Ovary (tissue), 9 donors: ENCODE data around the gene LRRC56. TPM values are rescaled to one million over a fixed set of nuclear protein-coding genes. Genes with fewer than 3 reads are reported as not detected.

ENCODE experiments used
- DNase-seq, 5 donors: peaks; one replicate each; pipeline ENCODE4 v3.0.0-alpha.2; 2019 to 2020
- H3K27ac ChIP-seq, 2 donors: fragments of 200-600 bp; one replicate each; pipeline versions ENCODE4 v1.5.1 to v1.8.0; 2019 to 2022
- H3K27me3 ChIP-seq: fragments of 200-600 bp; one replicate; pipeline ENCODE4 v1.8.0; 2022
- H3K36me3 ChIP-seq: fragments of 200-600 bp; sonication (generic); one replicate; pipeline ENCODE4 v1.5.1; 2019
- H3K4me1 ChIP-seq: one replicate; pipeline ENCODE4 v1.8.1; 2013; ENCODE audit warnings: mild to moderate bottlenecking, moderate library complexity; ENCODE audit not compliant: insufficient read depth
- H3K4me3 ChIP-seq: fragments of 200-600 bp; sonication (generic); one replicate; pipeline ENCODE4 v1.5.1; 2017
- H3K9me3 ChIP-seq, 2 donors: fragments of 200-600 bp in 1 of 2; sonication (generic) in 1 of 2; one replicate each; pipeline versions ENCODE4 v1.5.1 to v1.8.1; 2013 to 2019; ENCODE audit warnings: mild to moderate bottlenecking in 1 of 2, moderate library complexity in 1 of 2
- EP300 ChIP-seq: sonication (generic); formaldehyde crosslinking; IDR thresholded peaks from one replicate; pipeline ENCODE4 v1.6.1; 2017; ENCODE audit warnings: antibody characterized with exemption
- POLR2A ChIP-seq: fragments of 450-650 bp; IDR thresholded peaks from one replicate; pipeline ENCODE4 v1.6.1; 2017; ENCODE audit warnings: antibody characterized with exemption, mild to moderate bottlenecking, moderate library complexity
- WGBS, 3 donors: extraction: QIAGEN DNeasy Blood & Tissue Kit in 1 of 3; methylation state at CpG; one replicate each; pipeline versions ENCODE4 v1.1.5 to v1.1.7; 2013 to 2017; 5-methylcytosine and 5-hydroxymethylcytosine counted together
- intact Hi-C, 4 donors: fragments of 100-400 bp; cut with DNase I; formaldehyde crosslinking; loops; one replicate each; pipeline versions ENCODE4 v1.11.0 to v1.15.1; 2022 to 2023
- polyA plus RNA-seq, 2 donors: library from polyadenylated mRNA; stranded (reverse); fragments of 200-250 nt in 1 of 2; fragments of 350-450 nt in 1 of 2; fragmentation: Illumina TruSeq in 1 of 2; extraction: RNeasy Lipid Tissue Mini Kit (QIAGEN cat#74804) in 1 of 2; gene quantifications; one replicate each; pipeline ENCODE4 v1.2.3, GENCODE V29; 2013 to 2014
- total RNA-seq, 7 donors: library from RNA; depleted of rRNA in 2 of 7; stranded (reverse); fragments of >200 nt in 2 of 7; fragmentation: NEBNext Ultra II Directional in 3 of 7; extraction: Animal tissue kit (Norgen Biotek cat#: 25700) in 3 of 7; gene quantifications; one replicate each; pipeline versions ENCODE4 v1.1.0 to v1.2.4, GENCODE V29; 2016 to 2023
- TF ChIP-seq, protein P1 (sequence below), 3 donors: fragments of 450-650 bp in 2 of 3; fragments of 200-600 bp in 1 of 3; IDR thresholded peaks; one replicate each; pipeline versions ENCODE4 v1.5.1 to v1.8.0; 2016 to 2022; ENCODE audit warnings: antibody characterized with exemption in 3 of 3, mild to moderate bottlenecking in 1 of 3
- donor health status: DM: no; HTN: no; CAD: no; lungs with moderate emphysema.
- donor health status: DM: no; HTN: no; CAD: no.
- donor health status: Bipolar disorder and iron deficiency.
- donor health status: DM: yes; HTN: yes; CAD: no.
- donor health status: DM: no; HTN: no; CAD: no.
- donor health status: DM: yes; HTN: yes; CAD: no.

The LRRC56 gene
- total and polyA plus RNA-seq, 9 donors: 0.60 to 6.2 (median 2.0) TPM; not detected in 1

DNA sequence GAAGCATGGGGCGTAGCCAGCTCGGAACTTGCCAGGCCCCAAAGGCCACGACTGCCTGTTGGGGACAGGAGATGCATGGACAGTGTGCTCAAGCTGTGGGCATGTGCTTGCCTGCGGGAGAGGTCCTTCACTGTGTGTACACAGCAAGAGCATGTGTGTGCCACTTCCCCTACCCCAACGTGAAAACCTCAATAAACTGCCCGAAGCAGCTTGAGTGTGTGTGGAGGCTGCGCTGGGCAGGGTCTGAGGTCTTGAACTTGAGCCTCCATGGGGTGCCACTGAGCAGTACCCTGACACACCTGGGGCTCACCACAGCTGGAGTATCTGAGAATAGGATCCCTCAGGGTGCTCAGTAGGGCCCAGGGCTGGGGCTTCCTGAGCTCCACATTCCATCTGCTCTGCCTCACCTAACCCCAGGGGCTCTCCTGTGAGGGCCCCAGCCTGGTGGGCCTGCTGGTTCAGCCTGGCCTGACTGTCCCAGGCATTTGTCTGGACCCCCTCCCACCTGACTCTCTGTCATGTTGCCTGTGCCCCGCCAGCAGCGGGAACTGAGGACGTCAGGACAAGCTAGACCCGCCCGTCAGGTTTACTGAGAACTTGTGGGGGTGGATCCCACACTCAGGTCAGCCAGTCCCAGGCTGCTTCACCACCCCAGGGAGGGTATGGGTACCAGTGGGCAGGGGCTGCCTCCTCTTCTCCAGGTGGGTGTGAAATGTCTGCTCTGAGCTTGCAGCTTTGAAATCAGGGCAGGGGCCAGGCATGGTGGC is 26.7 kb downstream of the LRRC56 start:
- H3K27ac ChIP-seq: no peak overlapping the region
- H3K36me3 ChIP-seq: no peaks in the 10 kb centered on the region
- WGBS, 3 donors: 81 to 87% (median 86%) methylated on average over 11 to 12 of the region's 12 CpGs
- TF ChIP-seq EP300 (no peak), POLR2A (no peak)
- TF ChIP-seq, protein P1, sequence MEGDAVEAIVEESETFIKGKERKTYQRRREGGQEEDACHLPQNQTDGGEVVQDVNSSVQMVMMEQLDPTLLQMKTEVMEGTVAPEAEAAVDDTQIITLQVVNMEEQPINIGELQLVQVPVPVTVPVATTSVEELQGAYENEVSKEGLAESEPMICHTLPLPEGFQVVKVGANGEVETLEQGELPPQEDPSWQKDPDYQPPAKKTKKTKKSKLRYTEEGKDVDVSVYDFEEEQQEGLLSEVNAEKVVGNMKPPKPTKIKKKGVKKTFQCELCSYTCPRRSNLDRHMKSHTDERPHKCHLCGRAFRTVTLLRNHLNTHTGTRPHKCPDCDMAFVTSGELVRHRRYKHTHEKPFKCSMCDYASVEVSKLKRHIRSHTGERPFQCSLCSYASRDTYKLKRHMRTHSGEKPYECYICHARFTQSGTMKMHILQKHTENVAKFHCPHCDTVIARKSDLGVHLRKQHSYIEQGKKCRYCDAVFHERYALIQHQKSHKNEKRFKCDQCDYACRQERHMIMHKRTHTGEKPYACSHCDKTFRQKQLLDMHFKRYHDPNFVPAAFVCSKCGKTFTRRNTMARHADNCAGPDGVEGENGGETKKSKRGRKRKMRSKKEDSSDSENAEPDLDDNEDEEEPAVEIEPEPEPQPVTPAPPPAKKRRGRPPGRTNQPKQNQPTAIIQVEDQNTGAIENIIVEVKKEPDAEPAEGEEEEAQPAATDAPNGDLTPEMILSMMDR (IDR thresholded peaks at IDR 0.05): no peak
- peak in 2 of 5 donors; percentile 36 to 37 for DNase-seq
- H3K9me3 ChIP-seq: no peaks in the 10 kb centered on the region
- H3K4me1 ChIP-seq: peaks cover 8% of the 10 kb centered on the region
- intact Hi-C loops: loop anchor here in 1 of 4 donors (5.0 kb wide), 1 partner anchor 1263 kb away; no protein-coding TSS in a partner anchor
- no peak overlapping the region for H3K4me3 ChIP-seq
- no peaks in the 10 kb centered on the region for H3K27me3 ChIP-seq

- intact Hi-C loops: no loop called here
- H3K27ac ChIP-seq: no peak overlapping the region
- WGBS, 3 donors: 83 to 86% (median 84%) methylated on average over 12 of the region's 12 CpGs
These were observed 28.7 kb downstream of the LRRC56 start for GRCh38 chr11:565921-566509.

GRCh38 chr11:567011-567628 is 29.8 kb downstream of the LRRC56 start:
- TF ChIP-seq POLR2A (no peak), EP300 (no peak)
- TF ChIP-seq, protein P1 (IDR thresholded peaks at IDR 0.05): no peak
- WGBS, 3 donors: 89 to 92% (median 89%) methylated on average over 16 to 18 of the region's 18 CpGs
- H3K4me3 ChIP-seq: no peak overlapping the region

More at GRCh38 chr11:565921-566509, 28.7 kb downstream of the LRRC56 start:
- TF ChIP-seq, protein P1 (IDR thresholded peaks at IDR 0.05): no peak
- TF ChIP-seq POLR2A (no peak), EP300 (no peak)
- Histone ChIP-seq H3K4me3 (no peak overlapping the region), H3K27me3 (no peaks in the 10 kb centered on the region), H3K9me3 (no peaks in the 10 kb centered on the region), H3K4me1 (peaks cover 6% of the 10 kb centered on the region), H3K36me3 (no peaks in the 10 kb centered on the region)
- peak in 2 of 5 donors; percentile 38 to 48 for DNase-seq

DNA sequence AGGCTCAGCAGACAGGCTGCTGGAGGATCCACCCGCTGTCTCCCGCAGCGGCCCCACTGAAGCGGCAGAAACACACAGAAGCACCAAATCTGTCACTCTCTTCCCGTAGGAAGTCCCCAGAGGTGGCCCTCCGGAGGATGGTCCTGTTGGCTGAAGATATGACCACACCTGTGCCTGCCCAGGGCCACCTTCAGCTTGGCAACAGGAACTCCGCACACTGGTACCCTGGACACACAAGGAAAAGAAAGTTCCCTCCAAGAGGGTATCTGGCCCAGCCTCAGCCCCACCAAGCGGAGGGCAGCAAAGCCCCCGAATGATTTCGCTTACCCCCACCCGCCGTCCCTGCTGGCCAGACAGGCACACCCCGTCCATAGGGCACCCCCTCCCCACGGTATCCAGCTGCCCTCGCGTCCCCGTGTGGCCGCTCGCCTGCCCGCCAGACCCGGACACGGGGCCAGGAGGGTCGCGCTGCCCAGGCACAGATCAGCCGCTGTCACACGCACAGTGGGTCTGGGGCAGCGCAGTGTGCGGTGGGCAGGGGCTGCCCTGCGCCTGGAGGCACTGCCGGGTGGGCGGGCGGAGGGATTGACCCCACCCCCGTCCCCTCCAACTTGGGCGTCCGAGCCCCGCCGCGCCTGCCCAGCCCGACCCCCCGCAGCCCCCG is 30.4 kb downstream of the LRRC56 start:
- H3K27me3 ChIP-seq: no peaks in the 10 kb centered on the region
- 19 to 35% (median 23%) methylated on average over 28 to 41 of the region's 41 CpGs for whole genome bisulfite sequencing, 3 donors
- H3K9me3 ChIP-seq: no peaks in the 10 kb centered on the region
- H3K27ac ChIP-seq: peak overlapping the region; percentile 56 to 84
- intact Hi-C loops: no loop called here
- no peaks in the 10 kb centered on the region for H3K36me3 ChIP-seq
- no peak for TF ChIP-seq POLR2A
- TF ChIP-seq EP300: no peak
- TF ChIP-seq, protein P1 (IDR thresholded peaks at IDR 0.05): no peak
- DNase-seq: no peak
- peak overlapping the region; percentile 57 for H3K4me3 ChIP-seq
- H3K4me1 ChIP-seq: peaks cover 2% of the 10 kb centered on the region

More at GRCh38 chr11:567011-567628, 29.8 kb downstream of the LRRC56 start:
- no peaks in the 10 kb centered on the region for H3K9me3 ChIP-seq
- intact Hi-C loops: no loop called here
- peak in 3 of 5 donors; percentile 49 to 56 (median 54) for DNase-seq
- H3K4me1 ChIP-seq: peaks cover 2% of the 10 kb centered on the region
- peak overlapping the region in 1 of 2 donors; percentile 84 for H3K27ac ChIP-seq
- no peaks in the 10 kb centered on the region for H3K27me3 ChIP-seq
- H3K36me3 ChIP-seq: no peaks in the 10 kb centered on the region
